Neural progenitor cell (in vitro differentiated cells): Measurements from ENCODE around the gene KCTD18. TPM values are rescaled to one million over a fixed set of nuclear protein-coding genes. Genes with fewer than 3 reads are reported as not detected.

ENCODE experiments used
- DNase-seq: peaks from one replicate; pipeline ENCODE4 v3.0.0-alpha.2; 2016; ENCODE audit warnings: low spot score
- H2AFZ ChIP-seq: fragments of 200-600 bp; sonication (generic); replicated peaks from 2 replicates; pipeline ENCODE4 v1.6.1; 2016; ENCODE audit warnings: antibody characterized with exemption
- H3F3A ChIP-seq: fragments of 200-600 bp; sonication (generic); 2 replicates; pipeline ENCODE4 v1.6.1; 2016; ENCODE audit warnings: antibody characterized with exemption, low read depth
- H3K27ac ChIP-seq: fragments of 200-600 bp; sonication (generic); 2 replicates; pipeline ENCODE4 v1.5.1; 2016; ENCODE audit warnings: mild to moderate bottlenecking
- H3K27me3 ChIP-seq: fragments of 200-600 bp; sonication (generic); 2 replicates; pipeline ENCODE4 v1.6.1; 2016; ENCODE audit warnings: mild to moderate bottlenecking, moderate library complexity
- H3K36me3 ChIP-seq: fragments of 200-600 bp; sonication (generic); 2 replicates; pipeline ENCODE4 v1.5.1; 2016
- H3K4me1 ChIP-seq: fragments of 200-600 bp; sonication (generic); 2 replicates; pipeline ENCODE4 v1.6.1; 2016; ENCODE audit warnings: mixed run types
- H3K4me2 ChIP-seq: fragments of 200-600 bp; sonication (generic); 2 replicates; pipeline ENCODE4 v1.6.1; 2016
- H3K4me3 ChIP-seq: fragments of 200-600 bp; sonication (generic); 2 replicates; pipeline ENCODE4 v1.5.1; 2016
- H3K79me2 ChIP-seq: fragments of 200-600 bp; sonication (generic); 2 replicates; pipeline ENCODE4 v1.6.1; 2016; ENCODE audit warnings: low read depth
- H3K9ac ChIP-seq: fragments of 200-600 bp; sonication (generic); 2 replicates; pipeline ENCODE4 v1.6.1; 2016
- H3K9me3 ChIP-seq: fragments of 200-600 bp; sonication (generic); 2 replicates; pipeline ENCODE4 v1.5.1; 2016; ENCODE audit warnings: low read depth
- H4K20me1 ChIP-seq: fragments of 200-600 bp; sonication (generic); 2 replicates; pipeline ENCODE4 v1.6.1; 2016; ENCODE audit warnings: low read depth
- H3K27ac Mint-ChIP-seq: 3 replicates; pipeline ENCODE4 v1.8.0; 2021; ENCODE audit warnings: mixed read lengths
- H3K27me3 Mint-ChIP-seq: 2 replicates; pipeline ENCODE4 v1.8.0; 2022; ENCODE audit warnings: low read depth, mild to moderate bottlenecking, inconsistent platforms, moderate library complexity, mixed read lengths; ENCODE audit not compliant: insufficient read depth
- H3K36me3 Mint-ChIP-seq: 3 replicates; pipeline ENCODE4 v1.8.0; 2021; ENCODE audit warnings: mixed read lengths
- H3K4me1 Mint-ChIP-seq: 3 replicates; pipeline ENCODE4 v1.8.0; 2021; ENCODE audit warnings: mixed read lengths
- H3K4me3 Mint-ChIP-seq: 3 replicates; pipeline ENCODE4 v1.8.0; 2021; ENCODE audit warnings: mild to moderate bottlenecking, moderate library complexity, mixed read lengths
- H3K9me3 Mint-ChIP-seq: 3 replicates; pipeline ENCODE4 v1.8.0; 2020; ENCODE audit warnings: mixed read lengths
- CTCF ChIP-seq: fragments of 200-600 bp; sonication (generic); IDR thresholded peaks from 2 replicates; pipeline ENCODE4 v1.5.1; 2017; ENCODE audit warnings: antibody characterized with exemption, mild to moderate bottlenecking
- EZH2 ChIP-seq: fragments of 200-600 bp; sonication (generic); IDR thresholded peaks from 2 replicates; pipeline ENCODE4 v1.6.1; 2017; ENCODE audit warnings: antibody characterized with exemption, mild to moderate bottlenecking, moderate library complexity
- EZH2phosphoT487 ChIP-seq: fragments of 200-600 bp; sonication (generic); IDR thresholded peaks from 2 replicates; pipeline ENCODE4 v1.6.1; 2017; ENCODE audit warnings: antibody characterized with exemption
- total RNA-seq: library from RNA; depleted of rRNA; stranded (reverse); fragments of >200 nt; gene quantifications from 2 replicates; pipeline ENCODE4 v1.2.3, GENCODE V29; 2015; ENCODE audit warnings: low replicate concordance

The KCTD18 gene
- total RNA-seq, 1 donor from 2014 or later, result 15.0 TPM

- TF ChIP-seq CTCF, result peak; percentile 74
- no peak for TF ChIP-seq EZH2
- no peak for TF ChIP-seq EZH2phosphoT487
- Mint-ChIP-seq H3K4me3 (no peak overlapping the region), H3K9me3 (no peaks in the 10 kb centered on the region), H3K27me3 (no peaks in the 10 kb centered on the region), H3K27ac (no peak overlapping the region), H3K36me3 (peaks cover 29% of the 10 kb centered on the region), H3K4me1 (peaks cover 11% of the 10 kb centered on the region)
- Histone ChIP-seq H3K27me3 (no peaks in the 10 kb centered on the region), H3K4me3 (no peak overlapping the region), H4K20me1 (no peaks in the 10 kb centered on the region), H2AFZ (no peak overlapping the region), H3K4me2 (no peak overlapping the region), H3K9me3 (no peaks in the 10 kb centered on the region), H3K9ac (no peak overlapping the region), H3K4me1 (peaks cover 15% of the 10 kb centered on the region), H3K27ac (no peak overlapping the region), H3F3A (peaks cover 15% of the 10 kb centered on the region), H3K79me2 (no peaks in the 10 kb centered on the region), H3K36me3 (no peaks in the 10 kb centered on the region)
- DNase-seq, result peak; percentile 76
Observed at GRCh38 chr2:200471324-200471848, 38.5 kb downstream of the KCTD18 start.

- H3K27me3 Mint-ChIP-seq, result no peaks in the 10 kb centered on the region
- TF ChIP-seq EZH2 (no peak), CTCF (peak; percentile 9), EZH2phosphoT487 (no peak)
- H3K36me3 ChIP-seq, result no peaks in the 10 kb centered on the region
Observed at GRCh38 chr2:200470230-200470629, 39.6 kb downstream of the KCTD18 start.

GRCh38 chr2:200469708-200470211 is 40.1 kb downstream of the KCTD18 start:
- H3K4me3 Mint-ChIP-seq, result no peak overlapping the region
- Histone ChIP-seq H3F3A (peaks cover 15% of the 10 kb centered on the region), H3K79me2 (no peaks in the 10 kb centered on the region), H3K4me1 (peaks cover 14% of the 10 kb centered on the region), H3K27ac (no peak overlapping the region), H3K27me3 (no peaks in the 10 kb centered on the region), H3K4me3 (no peak overlapping the region), H3K4me2 (peak overlapping the region; percentile 54), H4K20me1 (no peaks in the 10 kb centered on the region), H2AFZ (no peak overlapping the region), H3K36me3 (no peaks in the 10 kb centered on the region), H3K9ac (no peak overlapping the region), H3K9me3 (no peaks in the 10 kb centered on the region)
- H3K36me3 Mint-ChIP-seq, result peaks cover 34% of the 10 kb centered on the region
- H3K9me3 Mint-ChIP-seq, result no peaks in the 10 kb centered on the region
- H3K27ac Mint-ChIP-seq, result no peak overlapping the region
- no peaks in the 10 kb centered on the region for H3K27me3 Mint-ChIP-seq
- H3K4me1 Mint-ChIP-seq, result peaks cover 12% of the 10 kb centered on the region
- DNase-seq, result no peak
- TF ChIP-seq CTCF (no peak), EZH2 (no peak), EZH2phosphoT487 (no peak)

More at GRCh38 chr2:200470230-200470629, 39.6 kb downstream of the KCTD18 start:
- H3K27ac ChIP-seq, result no peak overlapping the region
- Mint-ChIP-seq H3K4me1 (peaks cover 12% of the 10 kb centered on the region), H3K4me3 (no peak overlapping the region), H3K36me3 (peaks cover 31% of the 10 kb centered on the region), H3K27ac (no peak overlapping the region), H3K9me3 (no peaks in the 10 kb centered on the region)
- no peak overlapping the region for H3K9ac ChIP-seq
- peak overlapping the region; percentile 54 for H3K4me2 ChIP-seq
- no peaks in the 10 kb centered on the region for H3K9me3 ChIP-seq
- H3K4me3 ChIP-seq, result no peak overlapping the region
- no peaks in the 10 kb centered on the region for H4K20me1 ChIP-seq
- DNase-seq, result peak; percentile 61
- H3K27me3 ChIP-seq, result no peaks in the 10 kb centered on the region
- no peaks in the 10 kb centered on the region for H3K79me2 ChIP-seq
- peaks cover 15% of the 10 kb centered on the region for H3F3A ChIP-seq
- no peak overlapping the region for H2AFZ ChIP-seq
- H3K4me1 ChIP-seq, result peaks cover 14% of the 10 kb centered on the region
